ENCODE results near the gene MYL9. TPM values are rescaled to one million over a fixed set of nuclear protein-coding genes. Genes with fewer than 3 reads are reported as not detected.
"Not testable (repeated sequence)": the region's sequence is repeated elsewhere in the genome, so short reads cannot be mapped to it uniquely, and the experiment has no call there.

Gene MYL9
- total RNA-seq, 1 donor from 2014 or later, result 0.69 TPM

DNA sequence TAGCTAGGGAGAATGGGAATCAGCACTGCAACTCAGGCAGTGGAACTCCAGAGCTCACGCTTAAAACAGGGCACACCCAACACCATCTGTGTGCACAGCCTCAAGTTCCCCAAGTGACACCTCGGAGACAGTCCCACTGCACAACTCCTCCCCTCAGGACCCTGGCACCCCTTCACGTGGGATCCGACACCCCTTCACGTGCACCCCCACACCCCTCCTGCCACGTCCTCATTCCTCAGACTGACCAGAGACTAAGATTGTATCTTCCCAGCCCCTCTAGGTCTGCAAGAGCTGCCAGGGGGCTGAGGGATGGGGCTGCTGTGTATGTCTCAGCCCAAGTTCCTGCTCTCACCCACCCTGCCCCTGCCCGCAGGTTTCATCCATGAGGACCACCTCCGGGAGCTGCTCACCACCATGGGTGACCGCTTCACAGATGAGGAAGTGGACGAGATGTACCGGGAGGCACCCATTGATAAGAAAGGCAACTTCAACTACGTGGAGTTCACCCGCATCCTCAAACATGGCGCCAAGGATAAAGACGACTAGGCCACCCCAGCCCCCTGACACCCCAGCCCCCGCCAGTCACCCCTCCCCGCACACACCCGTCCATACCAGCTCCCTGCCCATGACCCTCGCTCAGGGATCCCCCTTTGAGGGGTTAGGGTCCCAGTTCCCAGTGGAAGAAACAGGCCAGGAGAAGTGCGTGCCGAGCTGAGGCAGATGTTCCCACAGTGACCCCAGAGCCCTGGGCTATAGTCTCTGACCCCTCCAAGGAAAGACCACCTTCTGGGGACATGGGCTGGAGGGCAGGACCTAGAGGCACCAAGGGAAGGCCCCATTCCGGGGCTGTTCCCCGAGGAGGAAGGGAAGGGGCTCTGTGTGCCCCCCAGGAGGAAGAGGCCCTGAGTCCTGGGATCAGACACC, 7.6 kb downstream of the MYL9 start:
- intact Hi-C loops (cut with micrococcal nuclease), result no loop called here

DNA sequence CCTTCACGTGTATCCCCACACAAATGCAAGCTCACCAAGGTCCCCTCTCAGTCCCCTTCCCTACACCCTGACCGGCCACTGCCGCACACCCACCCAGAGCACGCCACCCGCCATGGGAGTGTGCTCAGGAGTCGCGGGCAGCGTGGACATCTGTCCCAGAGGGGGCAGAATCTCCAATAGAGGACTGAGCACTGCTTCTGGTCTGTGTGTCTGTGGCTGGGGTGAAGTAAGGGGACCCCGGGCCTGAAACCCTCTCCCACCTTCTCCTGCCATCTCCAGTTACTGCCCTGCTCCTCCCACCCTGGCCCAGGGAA, 8.3 kb downstream of the MYL9 start:
- intact Hi-C loops (cut with micrococcal nuclease), result no loop called here

DNA sequence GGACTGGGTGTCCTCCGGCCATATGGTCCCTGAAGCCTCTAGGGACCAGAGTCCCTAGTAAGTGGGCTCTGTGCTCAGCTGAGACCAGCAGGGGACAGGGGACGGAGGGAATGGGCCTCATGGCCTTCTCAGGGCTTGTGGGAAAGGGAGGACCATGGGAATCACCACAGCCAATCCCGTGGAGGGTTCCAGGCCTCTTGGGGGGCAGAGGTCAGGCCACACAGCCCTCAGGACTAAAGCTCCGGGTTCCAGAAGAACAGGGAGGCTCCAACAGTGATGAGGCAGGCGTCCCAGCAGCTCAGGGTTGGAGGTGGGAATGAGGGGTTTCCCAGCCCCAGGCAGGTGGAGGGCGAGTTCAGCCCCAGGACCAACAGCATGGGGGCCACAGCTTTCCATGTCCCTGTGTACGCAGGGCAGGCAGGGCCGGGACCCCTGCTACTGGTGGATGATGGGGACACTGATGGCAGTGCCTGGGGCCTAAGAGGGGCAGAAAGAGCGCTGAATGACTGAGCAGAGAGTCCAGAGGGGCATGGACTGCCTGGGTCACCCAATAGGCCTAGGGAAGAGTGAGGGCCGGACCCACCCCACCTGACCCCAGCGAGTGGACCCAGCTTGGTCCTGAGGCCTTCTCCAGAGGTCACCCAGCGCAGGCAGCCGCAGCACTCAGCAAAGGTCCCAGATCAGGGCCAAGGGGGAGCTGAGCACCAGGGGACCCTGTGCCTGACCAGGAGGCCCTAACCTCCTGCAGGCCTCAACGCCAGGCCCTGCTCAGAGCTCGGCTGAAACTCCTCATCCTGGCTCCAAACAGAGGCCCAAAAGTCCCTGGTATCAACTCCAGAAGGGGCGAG, 8.8 kb downstream of the MYL9 start:
- intact Hi-C loops (cut with micrococcal nuclease), result no loop called here

DNA sequence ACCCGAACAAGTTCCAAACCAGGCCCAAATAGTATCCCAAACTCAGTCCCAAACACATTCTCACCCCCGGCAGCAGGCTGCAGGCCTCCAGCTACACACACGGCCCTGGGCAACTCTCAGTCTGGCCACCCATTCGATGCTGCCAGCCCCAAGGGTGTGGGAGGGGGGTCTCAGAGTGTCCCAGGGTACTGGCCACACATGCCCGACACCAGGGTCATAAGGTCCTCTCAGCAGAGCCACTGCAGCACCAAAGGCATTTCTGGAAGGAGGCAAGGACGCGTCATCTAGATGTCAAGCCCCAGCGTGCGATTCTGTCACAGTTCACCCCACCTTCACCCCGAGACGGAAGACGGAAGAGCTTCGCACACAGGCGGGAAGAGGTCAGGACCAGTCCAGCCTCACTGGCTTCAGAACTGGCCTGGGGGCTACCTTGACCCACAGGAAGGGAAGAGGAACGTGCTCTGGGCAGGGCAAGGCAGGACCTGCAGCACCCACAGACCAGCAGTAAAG, 9.5 kb downstream of the MYL9 start:
- intact Hi-C loops (cut with micrococcal nuclease), result no loop called here

DNA sequence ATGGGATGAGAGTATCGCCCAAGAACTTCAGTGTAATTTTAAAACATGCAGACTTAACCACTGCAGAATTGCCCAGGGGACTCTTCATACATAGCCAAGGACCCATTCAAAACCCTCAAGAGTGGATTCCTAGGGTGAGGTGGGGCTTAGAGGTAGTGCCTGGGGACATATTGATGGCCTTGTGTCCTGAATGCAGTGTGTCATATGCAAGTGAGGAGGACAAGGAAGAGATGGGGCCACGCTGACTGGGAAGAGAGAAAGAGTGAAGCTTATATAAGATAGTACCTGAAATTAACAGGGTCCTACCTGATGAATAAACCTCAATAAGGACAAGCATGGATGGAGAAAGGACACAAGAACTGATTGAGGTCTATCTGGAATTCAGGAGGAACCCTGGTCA, 13.9 kb downstream of the MYL9 start:
- intact Hi-C loops (cut with micrococcal nuclease), result no loop called here

DNA sequence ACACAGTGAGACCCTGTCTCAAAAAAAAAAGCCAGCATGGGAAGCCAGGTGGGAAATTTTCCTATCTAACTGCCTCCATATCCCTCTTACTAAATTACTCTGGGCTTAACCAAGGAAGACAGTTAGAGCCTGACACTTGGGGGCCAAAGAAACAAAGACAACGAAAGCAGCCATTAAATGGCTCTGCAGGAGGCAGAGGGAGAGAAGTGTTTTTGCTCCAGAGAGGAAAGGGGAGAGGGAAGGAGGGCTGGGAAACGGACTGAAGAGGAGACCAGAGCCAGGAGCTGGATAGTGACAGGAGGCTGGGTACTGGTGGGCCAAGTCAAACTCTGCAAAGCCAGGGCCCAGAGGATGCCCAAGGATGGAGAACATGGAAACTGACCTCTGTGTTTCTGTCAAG, 21.4 kb downstream of the MYL9 start:
- intact Hi-C loops (cut with micrococcal nuclease), result no loop called here

DNA sequence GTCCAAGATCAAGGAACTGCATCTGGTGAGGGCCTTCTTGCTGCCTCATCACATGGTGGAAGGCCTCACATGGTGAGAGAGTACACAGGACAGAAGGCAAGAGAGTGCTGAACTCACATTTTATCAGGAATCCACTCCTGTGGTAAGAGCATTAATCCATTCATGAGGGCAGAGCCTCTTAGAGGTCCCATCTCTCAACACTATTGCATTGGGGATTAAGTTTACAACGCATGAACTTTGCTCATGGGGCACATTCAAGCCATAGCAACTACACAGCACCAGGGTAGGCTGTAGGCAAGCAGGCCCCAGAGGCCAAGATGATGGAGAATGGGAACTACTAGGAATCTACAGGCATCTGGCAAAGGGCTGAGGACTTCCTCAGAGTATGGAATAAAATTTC, 22.1 kb downstream of the MYL9 start:
- intact Hi-C loops (cut with micrococcal nuclease), result no loop called here

DNA sequence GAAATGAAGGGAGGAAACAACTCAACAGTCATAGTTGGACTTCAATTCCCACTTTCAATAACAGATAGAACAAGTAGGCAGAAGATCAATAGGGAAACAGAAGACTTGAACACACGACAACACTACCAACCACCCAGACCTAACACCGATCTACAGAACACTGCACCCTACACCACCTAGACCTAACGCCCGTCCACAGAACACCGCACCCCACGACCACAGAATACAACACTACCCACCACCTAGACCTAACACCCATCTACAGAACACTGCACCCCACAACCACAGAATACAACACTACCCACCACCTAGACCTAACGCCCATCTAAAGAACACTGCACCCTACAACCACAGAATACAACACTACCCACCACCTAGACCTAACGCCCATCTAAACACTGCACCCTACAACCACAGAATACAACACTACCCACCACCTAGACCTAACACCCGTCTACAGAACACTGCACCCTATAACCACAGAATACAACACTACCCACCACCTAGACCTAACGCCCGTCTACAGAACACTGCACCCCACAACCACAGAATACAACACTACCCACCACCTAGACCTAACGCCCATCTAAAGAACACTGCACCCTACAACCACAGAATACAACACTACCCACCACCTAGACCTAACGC, 22.9 kb downstream of the MYL9 start:
- intact Hi-C loops (cut with micrococcal nuclease), result not testable (repeated sequence)

DNA sequence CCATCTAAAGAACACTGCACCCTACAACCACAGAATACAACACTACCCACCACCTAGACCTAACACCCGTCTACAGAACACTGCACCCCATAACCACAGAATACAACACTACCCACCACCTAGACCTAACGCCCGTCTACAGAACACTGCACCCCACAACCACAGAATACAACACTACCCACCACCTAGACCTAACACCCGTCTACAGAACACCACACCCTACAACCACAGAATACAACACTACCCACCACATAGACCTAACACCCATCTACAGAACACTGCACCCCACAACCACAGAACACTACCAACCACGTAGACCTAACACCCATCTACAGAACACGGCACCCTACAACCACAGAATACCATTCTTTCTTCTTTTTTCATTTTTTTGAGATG, 23.4 kb downstream of the MYL9 start:
- intact Hi-C loops (cut with micrococcal nuclease), result not testable (repeated sequence)

DNA sequence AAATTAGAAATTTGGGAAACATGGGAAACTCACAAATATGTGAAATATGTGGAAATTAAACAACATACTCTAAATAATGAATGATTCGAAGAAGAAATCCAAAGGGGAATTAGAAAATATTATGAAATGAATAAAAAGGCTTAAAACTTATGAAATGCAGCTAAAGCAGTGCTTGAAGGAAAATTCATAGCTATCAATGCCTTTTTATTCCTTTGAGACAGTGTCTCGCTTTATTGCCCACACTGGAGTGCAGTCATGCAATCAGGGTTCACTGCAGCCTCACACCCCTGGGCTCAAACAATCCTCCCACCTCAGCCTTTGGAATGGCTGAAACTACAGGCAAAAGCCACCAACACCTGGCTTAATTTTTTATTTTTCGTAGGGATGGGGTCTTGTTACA, 24.2 kb downstream of the MYL9 start:
- intact Hi-C loops (cut with micrococcal nuclease), result no loop called here

DNA sequence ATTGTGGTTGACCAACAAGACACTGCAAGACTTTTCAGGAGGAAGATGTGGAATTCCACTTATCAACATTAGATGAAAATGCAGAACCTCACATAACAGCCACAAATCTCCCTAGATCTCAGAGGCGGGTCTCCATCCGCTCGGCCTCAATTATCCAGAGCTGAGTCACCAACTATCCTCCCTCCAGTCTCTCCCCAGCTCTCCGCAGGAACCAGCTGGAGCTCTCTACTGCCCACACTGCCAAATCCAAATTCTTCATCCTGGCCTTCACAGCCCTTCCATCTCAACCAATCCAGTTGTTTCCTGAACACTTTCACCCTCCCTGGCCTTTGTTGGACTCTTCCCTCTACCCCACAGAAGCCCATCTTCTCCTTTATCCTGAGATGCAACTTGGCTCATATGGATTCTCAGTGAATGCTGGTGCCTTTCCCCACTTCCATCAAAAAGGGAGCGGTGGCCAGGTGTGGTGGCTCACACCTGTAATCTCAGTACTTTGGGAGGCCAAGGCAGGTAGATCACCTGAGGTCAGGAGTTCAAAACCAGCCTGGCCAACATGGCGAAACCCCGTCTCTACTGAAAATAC, 28.6 kb downstream of the MYL9 start:
- intact Hi-C loops (cut with micrococcal nuclease), result loop anchor here (10.0 kb wide), 3 partner anchors 335 to 825 kb away; partner anchors contain the start of genes AAR2, RBM39 and SCAND1

DNA sequence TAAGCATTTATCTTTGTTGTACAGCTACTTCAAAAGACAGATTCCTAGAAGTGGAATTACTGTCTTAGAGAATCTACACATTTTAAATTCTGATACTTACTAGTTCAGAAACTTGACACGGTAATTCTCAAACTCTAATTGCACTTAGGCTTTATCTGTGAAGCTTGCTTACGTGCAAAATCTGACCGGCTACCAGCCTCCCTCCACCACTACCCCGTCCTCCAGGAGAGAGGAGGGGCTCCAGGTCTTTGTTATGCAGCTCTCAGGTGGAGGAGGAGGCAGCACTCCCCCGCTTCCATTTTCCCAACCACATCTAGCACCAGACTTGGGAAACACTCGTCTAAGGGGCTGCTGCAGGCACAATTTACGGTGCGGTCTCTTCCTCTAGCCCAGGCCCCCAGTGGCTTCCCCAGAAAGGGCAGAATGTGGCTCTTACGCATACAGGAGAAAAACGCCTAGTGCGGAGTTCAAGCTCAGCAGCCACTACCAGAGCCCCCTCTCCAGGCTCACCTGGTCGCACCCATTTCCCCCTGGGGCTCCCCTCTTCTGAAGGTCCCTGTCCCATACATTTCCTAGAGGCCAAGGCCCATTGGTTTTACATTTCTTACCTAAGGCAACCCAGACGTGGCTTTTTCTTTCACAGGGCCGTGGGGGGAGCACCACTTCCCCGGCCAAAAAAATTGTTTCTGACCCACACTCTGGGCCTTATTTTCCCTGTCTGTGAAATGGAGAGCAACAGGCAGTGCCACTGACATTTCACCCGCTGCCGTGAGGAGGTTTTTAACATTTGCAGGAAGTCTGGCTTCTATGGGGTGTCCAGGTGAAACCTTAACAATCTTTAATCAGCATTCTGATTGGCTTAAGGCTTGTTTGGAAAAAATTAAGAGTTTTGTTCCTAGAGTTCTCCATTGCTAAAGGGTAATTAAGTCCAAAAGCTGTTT, 30.5 kb downstream of the MYL9 start:
- intact Hi-C loops (cut with micrococcal nuclease), result loop anchor here (1.0 to 10.0 kb wide), 4 partner anchors 16 to 827 kb away; partner anchors contain the start of genes AAR2, RBM39 and SCAND1

DNA sequence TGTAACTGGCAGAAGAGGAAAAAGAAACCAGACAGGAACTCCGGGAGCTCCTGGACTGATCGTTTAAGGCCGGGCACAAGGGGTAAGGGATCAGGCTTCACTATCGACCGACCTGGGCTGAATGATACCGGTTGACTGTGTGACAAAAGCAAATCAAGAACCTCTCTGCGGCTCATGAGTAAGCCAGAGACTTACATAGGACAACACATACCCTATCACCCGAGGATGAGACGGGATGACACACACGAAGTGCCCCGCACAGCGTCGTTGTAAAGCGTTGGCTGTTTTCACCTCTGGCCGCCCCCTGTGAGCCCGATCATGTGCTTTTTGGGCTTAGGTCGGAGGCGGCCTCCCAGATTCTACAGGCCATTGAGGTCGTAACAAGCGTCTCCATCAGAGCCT, 31.4 kb downstream of the MYL9 start:
- intact Hi-C loops (cut with micrococcal nuclease), result loop anchor here (1.0 to 10.0 kb wide), 7 partner anchors 16 to 828 kb away; partner anchors contain the start of genes AAR2, RAB5IF, RBM39 and SCAND1

DNA sequence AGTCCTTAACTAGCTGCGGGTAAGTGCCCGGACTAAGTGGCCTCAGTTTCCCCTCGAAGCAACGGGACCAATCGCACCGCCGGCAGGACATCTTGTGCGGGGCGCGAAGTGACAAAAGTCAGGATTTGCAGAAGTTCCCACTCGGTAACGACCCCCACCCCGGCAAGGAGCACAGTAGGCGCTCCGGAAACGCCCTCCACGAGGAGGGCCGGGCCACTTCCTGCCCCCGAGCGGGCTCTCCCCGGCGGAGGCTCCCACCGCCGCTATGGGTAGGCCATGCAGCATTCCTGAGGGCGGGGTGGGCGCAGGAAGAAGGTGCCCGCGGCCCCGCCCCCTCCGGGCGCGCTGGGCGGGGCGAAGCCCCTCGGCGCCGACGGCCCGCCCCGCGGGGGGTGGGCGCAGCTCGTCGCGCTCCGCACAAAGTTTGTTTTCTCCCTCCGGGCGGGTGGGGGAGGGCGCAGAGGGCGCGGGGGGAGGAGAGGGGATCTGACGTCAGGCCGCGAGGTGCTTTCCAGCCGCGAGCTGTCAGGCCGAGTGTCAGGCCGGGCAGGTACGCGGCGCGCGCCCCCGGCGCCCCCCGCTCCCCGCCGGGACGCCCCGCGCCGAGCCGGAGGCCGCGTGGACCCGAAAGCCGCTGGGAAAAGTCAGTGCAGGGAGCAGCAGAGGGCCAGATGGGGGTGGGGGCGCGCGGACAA, 31.9 kb downstream of the MYL9 start, which contains the start of gene TGIF2:
Gene TGIF2, plus strand, starts transcription at position 495 of the 695 bp plus-strand sequence. CDS start 5,178 bp downstream, outside the sequence.
- intact Hi-C loops (cut with micrococcal nuclease), result loop anchor here (1.0 to 10.0 kb wide), 6 partner anchors 22 to 828 kb away; partner anchors contain the start of genes AAR2, RAB5IF, RBM39 and SCAND1

DNA sequence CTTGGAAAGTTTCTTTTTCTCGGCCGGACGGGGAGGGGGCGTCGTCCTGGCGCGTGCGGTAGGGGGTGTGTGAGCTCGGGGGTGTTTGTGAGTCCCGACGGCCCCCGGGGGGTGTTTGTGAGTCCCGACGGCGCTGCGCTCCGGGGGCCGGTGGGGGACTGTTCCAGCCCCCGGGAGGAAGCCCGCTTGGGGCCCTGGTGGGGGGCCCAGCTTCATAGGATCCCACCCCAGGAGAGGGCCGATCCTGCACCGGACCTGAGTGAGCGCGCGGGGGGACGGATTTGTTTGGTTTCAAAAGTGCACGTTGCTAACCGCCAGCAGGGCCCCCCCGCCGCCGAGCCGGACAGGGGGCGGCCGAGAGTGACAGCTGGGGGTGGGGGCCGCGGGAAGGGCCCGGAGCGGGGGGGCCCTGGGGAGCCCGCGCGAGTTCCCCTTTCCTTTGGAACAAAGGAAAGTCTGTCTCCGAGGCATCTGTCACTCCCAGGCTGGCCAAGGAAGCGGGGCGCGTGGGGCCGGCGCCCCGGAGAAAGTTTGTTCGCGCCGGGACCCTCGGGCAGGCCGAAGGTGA, 32.6 kb downstream of the MYL9 start:
- intact Hi-C loops (cut with micrococcal nuclease), result loop anchor here (1.0 to 10.0 kb wide), 7 partner anchors 21 to 829 kb away; partner anchors contain the start of genes AAR2, RAB5IF, RBM39 and SCAND1

DNA sequence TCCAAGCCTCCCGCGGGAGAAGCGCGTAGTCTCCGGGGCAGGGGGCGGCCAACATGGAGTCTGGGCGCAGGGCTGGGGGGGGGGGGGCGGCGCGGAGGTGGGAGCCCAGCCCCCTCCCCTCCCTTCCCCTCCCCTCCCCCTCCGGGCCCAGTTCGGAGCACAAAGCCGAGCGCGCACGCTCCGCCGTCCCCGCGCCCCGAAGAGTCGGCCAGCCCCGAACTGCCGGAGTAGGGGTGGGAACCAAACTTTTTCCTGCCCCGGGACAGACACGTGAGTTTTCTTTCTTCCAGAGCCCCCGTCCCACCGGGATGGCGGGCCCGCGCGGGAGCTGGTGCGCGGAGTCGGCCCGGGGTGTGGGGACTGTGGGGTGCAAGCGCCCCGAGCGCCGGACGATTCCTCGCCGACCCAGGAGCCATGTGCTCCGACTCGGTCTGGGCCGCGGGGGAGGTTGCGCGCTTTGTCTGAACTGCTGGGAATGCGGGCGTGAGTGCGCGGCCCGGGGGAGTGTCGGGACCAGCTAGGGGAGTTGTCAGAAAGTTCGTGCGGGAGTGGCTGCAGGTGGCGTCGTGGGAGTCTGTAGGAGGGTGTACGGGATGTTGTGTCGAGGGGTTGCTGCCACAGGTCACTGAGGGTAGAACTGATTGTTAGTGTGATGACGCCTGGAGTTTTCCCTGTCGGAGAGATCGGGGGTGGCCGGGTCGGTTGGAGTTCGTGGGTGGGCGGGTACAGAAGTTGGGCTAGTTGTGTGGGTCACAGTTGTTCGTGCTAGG, 33.2 kb downstream of the MYL9 start:
- intact Hi-C loops (cut with micrococcal nuclease), result loop anchor here (2.0 to 10.0 kb wide), 4 partner anchors 70 to 830 kb away; partner anchors contain the start of genes AAR2, RBM39 and SCAND1

DNA sequence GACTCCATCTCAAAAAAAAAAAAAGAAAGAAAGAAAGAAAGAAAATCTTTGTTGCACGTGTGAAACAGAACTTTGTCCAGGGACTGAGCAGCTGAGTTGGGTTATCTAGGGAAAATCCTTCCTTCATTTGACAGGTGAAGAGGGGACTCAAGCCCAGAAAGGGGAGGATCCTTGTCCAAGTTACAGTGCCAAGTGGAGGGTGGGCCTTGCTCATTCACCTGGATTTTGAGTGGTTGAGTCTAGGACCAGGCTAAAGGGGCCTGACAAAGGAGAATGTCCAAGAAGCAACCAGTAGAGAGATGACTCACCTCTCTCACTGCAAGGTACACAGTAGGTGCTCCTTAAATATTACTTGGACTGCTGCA, 34.7 kb downstream of the MYL9 start:
- intact Hi-C loops (cut with micrococcal nuclease), result loop anchor here (10.0 kb wide), 3 partner anchors 341 to 831 kb away; partner anchors contain the start of genes AAR2, RBM39 and SCAND1
